ENCODE measurements around the gene CXCR6. TPM values are rescaled to one million over a fixed set of nuclear protein-coding genes. Genes with fewer than 3 reads are reported as not detected.
"Not testable (repeated sequence)": the region's sequence is repeated elsewhere in the genome, so short reads cannot be mapped to it uniquely, and the experiment has no call there.

CXCR6 gene
- total and polyA plus RNA-seq, 7 donors, result 0.36 to 3.3 (median 0.72) TPM; not detected in 3

DNA sequence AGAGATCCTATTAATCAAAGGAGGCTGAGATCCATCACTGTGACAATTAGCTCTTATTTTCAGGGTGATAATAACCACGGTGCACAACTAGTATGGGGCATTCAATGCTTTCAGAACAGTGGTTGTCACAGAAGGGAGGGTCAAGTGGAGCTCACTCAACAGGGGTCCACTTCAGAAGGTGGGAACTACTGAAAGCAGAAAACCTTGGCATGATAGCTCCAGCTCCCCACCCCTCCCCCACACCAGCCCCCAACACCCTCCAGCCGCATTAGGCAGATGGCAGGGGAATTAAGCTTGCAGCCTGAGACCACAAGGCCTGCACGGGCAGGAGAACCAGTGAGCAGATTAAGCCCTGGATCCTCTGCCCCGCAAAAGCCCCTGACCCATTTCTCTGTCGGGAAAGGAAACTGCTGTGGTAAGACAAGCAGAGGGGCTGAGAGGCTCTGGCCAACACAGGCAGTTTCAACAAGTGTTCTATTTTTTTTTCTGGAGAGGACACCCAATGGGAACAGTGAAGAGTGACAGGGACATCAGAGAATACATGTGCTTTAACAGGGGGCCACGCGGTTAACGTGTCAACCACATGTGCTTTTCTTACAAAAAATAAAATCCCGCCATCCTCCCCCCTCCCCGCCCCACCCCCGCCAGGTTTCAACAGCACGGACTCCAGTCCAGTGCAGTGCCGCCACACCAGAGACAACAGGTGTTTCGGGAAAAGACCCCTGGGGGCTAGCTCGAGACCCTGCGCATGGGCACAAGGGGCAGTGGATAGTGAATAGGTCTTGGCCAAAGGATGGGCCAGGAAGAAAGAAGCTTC lies 51.4 kb downstream of the CXCR6 start:
- no peak for DNase-seq

DNA sequence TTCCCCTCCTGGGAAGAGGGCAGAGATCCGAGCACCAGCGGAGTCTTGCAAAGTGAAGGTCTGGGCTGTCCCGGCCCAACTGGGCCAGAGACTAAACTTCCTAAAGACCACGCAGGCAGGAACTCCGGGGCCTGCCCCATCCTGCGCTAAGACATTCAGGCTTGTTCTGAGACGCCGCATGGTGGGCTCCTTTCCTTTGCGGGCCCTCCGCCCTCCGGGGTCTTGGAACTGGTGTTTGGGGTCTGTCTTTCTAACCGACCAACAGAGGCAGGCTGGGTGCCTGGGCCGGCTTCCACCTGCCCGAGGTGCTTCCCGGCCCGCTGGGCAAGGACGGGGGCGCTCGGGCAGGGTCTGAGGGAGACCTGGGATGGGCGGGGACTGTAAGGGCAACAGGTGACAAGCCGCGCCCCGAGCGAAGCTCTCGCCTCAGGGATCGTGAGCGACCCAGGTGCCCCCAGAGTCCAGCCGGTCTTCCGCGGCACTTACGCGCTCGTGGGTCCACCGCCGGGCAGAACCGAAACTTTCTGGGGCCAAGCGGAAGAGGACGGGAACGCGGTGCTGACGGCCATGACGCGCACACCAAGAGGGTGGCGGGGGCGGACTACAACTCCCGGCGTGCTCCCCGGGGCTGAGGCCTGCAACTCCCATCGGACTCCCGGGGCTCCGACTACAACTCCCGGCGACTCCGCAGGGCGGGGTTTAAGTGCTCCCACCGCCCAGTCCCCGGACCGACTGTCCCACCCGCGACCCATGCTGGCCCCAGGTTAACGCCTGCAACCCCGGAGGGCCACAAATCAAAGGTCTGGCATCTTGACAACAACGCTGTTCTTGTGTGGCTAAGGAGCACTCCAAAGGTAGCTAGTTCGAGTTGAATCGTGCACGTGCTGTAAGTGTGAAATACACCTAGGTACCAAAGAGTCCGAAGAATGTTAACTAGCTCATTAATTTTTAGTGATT lies 52.2 kb downstream of the CXCR6 start, which contains the start of gene FYCO1:
Gene FYCO1, minus strand, starts transcription at position 589 of the 957 bp plus-strand sequence. CDS start 10,914 bp downstream, outside the sequence.
- H3K4me1 ChIP-seq, result peaks cover 0 to 47% (median 42%) of the 10 kb centered on the region in 4 donors
- H3K9me3 ChIP-seq, result no peaks in the 10 kb centered on the region
- H3K4me3 ChIP-seq, result peak within 1 kb of the TSS; percentile 81 to 99 (median 92)
- H3K27me3 ChIP-seq, result no peaks in the 10 kb centered on the region
- TF ChIP-seq POLR2A (IDR thresholded peaks at IDR 0.05), result peak; percentile 44 to 82
- no peak for TF ChIP-seq EP300 (IDR thresholded peaks at IDR 0.05)
- TF ChIP-seq POLR2AphosphoS5 (IDR thresholded peaks at IDR 0.05), result peak; percentile 89 to 96 (median 90)
- intact Hi-C loops (cut with DNase I), result loop anchor here (5.0 kb wide), 1 partner anchor 82 kb away; no protein-coding TSS in a partner anchor
- peak; percentile 97 for DNase-seq
- peak within 1 kb of the TSS; percentile 91 to 98 (median 95) for H3K27ac ChIP-seq
- no peaks in the 10 kb centered on the region for H3K36me3 ChIP-seq
- WGBS, 2 donors, result 1 to 3% methylated on average over 67 of the region's 67 CpGs

More for the DNA sequence above, 51.4 kb downstream of the CXCR6 start:
- WGBS, 2 donors, result 6 to 10% methylated on average over 16 of the region's 16 CpGs
- Histone ChIP-seq H3K4me1 (peaks cover 0 to 56% (median 50%) of the 10 kb centered on the region in 4 donors), H3K36me3 (no peaks in the 10 kb centered on the region), H3K9me3 (no peaks in the 10 kb centered on the region), H3K27me3 (no peaks in the 10 kb centered on the region), H3K4me3 (peak overlapping the region; percentile 81 to 99 (median 92)), H3K27ac (peak overlapping the region; percentile 91 to 98 (median 95))
- TF ChIP-seq, protein P1, sequence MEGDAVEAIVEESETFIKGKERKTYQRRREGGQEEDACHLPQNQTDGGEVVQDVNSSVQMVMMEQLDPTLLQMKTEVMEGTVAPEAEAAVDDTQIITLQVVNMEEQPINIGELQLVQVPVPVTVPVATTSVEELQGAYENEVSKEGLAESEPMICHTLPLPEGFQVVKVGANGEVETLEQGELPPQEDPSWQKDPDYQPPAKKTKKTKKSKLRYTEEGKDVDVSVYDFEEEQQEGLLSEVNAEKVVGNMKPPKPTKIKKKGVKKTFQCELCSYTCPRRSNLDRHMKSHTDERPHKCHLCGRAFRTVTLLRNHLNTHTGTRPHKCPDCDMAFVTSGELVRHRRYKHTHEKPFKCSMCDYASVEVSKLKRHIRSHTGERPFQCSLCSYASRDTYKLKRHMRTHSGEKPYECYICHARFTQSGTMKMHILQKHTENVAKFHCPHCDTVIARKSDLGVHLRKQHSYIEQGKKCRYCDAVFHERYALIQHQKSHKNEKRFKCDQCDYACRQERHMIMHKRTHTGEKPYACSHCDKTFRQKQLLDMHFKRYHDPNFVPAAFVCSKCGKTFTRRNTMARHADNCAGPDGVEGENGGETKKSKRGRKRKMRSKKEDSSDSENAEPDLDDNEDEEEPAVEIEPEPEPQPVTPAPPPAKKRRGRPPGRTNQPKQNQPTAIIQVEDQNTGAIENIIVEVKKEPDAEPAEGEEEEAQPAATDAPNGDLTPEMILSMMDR (IDR thresholded peaks at IDR 0.05), result no peak
- TF ChIP-seq POLR2AphosphoS5 (IDR thresholded peaks at IDR 0.05) (no peak), POLR2A (IDR thresholded peaks at IDR 0.05) (no peak), EP300 (IDR thresholded peaks at IDR 0.05) (no peak)
- intact Hi-C loops (cut with DNase I), result loop anchor here (5.0 kb wide), 1 partner anchor 83 kb away; no protein-coding TSS in a partner anchor

DNA sequence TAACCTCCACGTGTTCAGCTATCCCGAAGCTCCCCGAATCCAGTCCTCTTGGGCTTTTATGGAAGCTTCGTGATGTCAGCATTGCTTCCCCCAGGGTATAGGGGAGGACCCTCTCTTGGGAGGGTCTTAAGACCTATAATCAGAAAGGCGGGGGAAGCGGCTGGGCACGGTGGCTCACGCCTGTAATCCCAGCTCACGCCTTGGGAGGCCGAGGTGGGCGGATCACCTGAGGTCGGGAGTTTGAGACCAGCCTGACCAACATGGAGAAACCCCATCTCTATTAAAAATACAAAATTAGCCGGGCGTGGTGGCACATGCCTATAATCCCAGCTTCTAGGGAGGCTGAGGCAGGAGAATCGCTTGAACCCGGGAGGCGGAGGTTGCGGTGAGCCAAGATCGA lies 54.2 kb downstream of the CXCR6 start:
- H3K27me3 ChIP-seq, H3K9me3 ChIP-seq, H3K27ac ChIP-seq, DNase-seq, H3K36me3 ChIP-seq, H3K4me3 ChIP-seq: not testable (repeated sequence)
- 94% methylated on average over 19 of the region's 19 CpGs for WGBS, 2 donors
- peaks cover 0 to 29% (median 24%) of the 10 kb centered on the region in 4 donors for H3K4me1 ChIP-seq
- intact Hi-C loops (cut with DNase I), result loop anchor here (5.0 kb wide), 1 partner anchor 80 kb away; no protein-coding TSS in a partner anchor

DNA sequence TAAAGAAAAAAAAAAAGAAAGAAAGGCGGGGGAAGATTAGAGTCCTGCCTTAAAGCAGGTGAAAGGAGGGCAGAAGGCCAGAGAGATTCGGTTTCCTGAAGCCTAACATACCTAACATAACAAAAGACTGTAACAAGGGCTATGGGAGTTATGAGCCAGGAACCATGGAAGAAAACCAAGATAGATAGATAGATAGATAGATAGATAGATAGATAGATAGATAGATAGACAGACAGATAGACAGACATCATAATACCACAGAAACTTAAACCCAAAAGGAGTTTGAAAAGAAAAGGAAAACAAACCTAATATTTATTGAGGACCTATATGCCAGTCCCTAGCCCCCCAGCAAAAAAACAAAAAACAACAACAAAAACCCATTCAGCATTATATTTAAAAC lies 54.7 kb downstream of the CXCR6 start:
- TF ChIP-seq, protein P1 (IDR thresholded peaks at IDR 0.05), result no peak
- TF ChIP-seq POLR2AphosphoS5 (IDR thresholded peaks at IDR 0.05), result no peak
- Histone ChIP-seq H3K4me3 (no peak overlapping the region), H3K4me1 (peaks cover 0 to 25% (median 20%) of the 10 kb centered on the region in 4 donors), H3K27ac (no peak overlapping the region), H3K27me3 (no peaks in the 10 kb centered on the region), H3K36me3 (no peaks in the 10 kb centered on the region), H3K9me3 (no peaks in the 10 kb centered on the region)
- DNase-seq, result no peak
- intact Hi-C loops (cut with DNase I), result loop anchor here (5.0 kb wide), 1 partner anchor 79 kb away; no protein-coding TSS in a partner anchor
- 77 to 87% methylated on average over 2 of the region's 2 CpGs for WGBS, 2 donors

Small RNA genes lying within 50 kb of the gene (small RNA-seq; reads per million reads assigned to genes)
- gene RF00019, result 0 reads per million in 3 donors

Other genes starting within 250 kb of the CXCR6 start
- gene SLC6A20, start 146.9 kb upstream of the CXCR6 start, total RNA-seq, result under 1 TPM in 1 of 4 donors, not detected in 3; 0.16 TPM
- gene SLC6A20, start 146.9 kb upstream of the CXCR6 start, polyA plus RNA-seq, result 1 to 10 TPM in 1 of 3 donors, under 1 TPM in 1, not detected in 1; 0.60 to 1.4 TPM
- 10 to 100 TPM; 16.6 to 31.0 (median 17.8) TPM for gene LZTFL1, start 101.3 kb upstream of the CXCR6 start, total RNA-seq
- 10 to 100 TPM in 1 of 3 donors, 1 to 10 TPM in 2; 7.9 to 12.0 (median 8.1) TPM for gene LZTFL1, start 101.3 kb upstream of the CXCR6 start, polyA plus RNA-seq
- gene CCR9, start 56.9 kb upstream of the CXCR6 start, total RNA-seq, result not detected
- gene CCR9, start 56.9 kb upstream of the CXCR6 start, polyA plus RNA-seq, result under 1 TPM in 1 of 3 donors, not detected in 2; 0.55 TPM
- 100 to 1,000 TPM in 1 of 4 donors, 10 to 100 TPM in 3; 72.1 to 115 (median 79.2) TPM for gene FYCO1, start 52.4 kb downstream of the CXCR6 start, total RNA-seq
- gene FYCO1, start 52.4 kb downstream of the CXCR6 start, polyA plus RNA-seq, result 10 to 100 TPM in 1 of 3 donors, 1 to 10 TPM in 2; 8.4 to 15.0 (median 9.9) TPM
- under 1 TPM in 1 of 4 donors, not detected in 3; under 0.01 TPM for gene XCR1, start 84.0 kb downstream of the CXCR6 start, total RNA-seq
- gene XCR1, start 84.0 kb downstream of the CXCR6 start, polyA plus RNA-seq, result 1 to 10 TPM in 1 of 3 donors, not detected in 2; 3.5 TPM